Thymus (tissue), 11 donors: ENCODE measurements around the gene PRSS36. TPM values are rescaled to one million over a fixed set of nuclear protein-coding genes. Genes with fewer than 3 reads are reported as not detected.

Experiments
- DNase-seq, 9 donors: peaks; one replicate each; pipeline ENCODE4 v3.0.0-alpha.2; 2013; ENCODE audit warnings: low spot score in 9 of 9, low read depth in 6 of 9, missing footprints in 1 of 9
- H3K27ac ChIP-seq, 2 donors: one replicate each; pipeline ENCODE4 v1.5.1; 2013; ENCODE audit warnings: control low read depth in 1 of 2, low read depth in 1 of 2, low read length in 1 of 2, mild to moderate bottlenecking in 1 of 2, moderate library complexity in 1 of 2
- H3K27me3 ChIP-seq, 2 donors: one replicate each; pipeline ENCODE4 v1.5.1; 2013; ENCODE audit warnings: low read length in 1 of 2; ENCODE audit not compliant: control insufficient read depth in 2 of 2, insufficient read depth in 1 of 2
- H3K36me3 ChIP-seq, 2 donors: one replicate each; pipeline ENCODE4 v1.5.1; 2013; ENCODE audit warnings: low read length in 1 of 2, mild to moderate bottlenecking in 1 of 2, moderate library complexity in 1 of 2; ENCODE audit not compliant: control insufficient read depth in 2 of 2, insufficient read depth in 2 of 2
- H3K4me1 ChIP-seq, 2 donors: one replicate each; pipeline ENCODE4 v1.5.1; 2013; ENCODE audit warnings: low read length in 2 of 2; ENCODE audit not compliant: control insufficient read depth in 2 of 2, insufficient read depth in 2 of 2
- H3K4me3 ChIP-seq, 2 donors: one replicate each; pipeline ENCODE4 v1.5.1; 2013; ENCODE audit warnings: low read length in 2 of 2, control low read depth in 1 of 2, mild to moderate bottlenecking in 1 of 2
- H3K9me3 ChIP-seq, 2 donors: one replicate each; pipeline ENCODE4 v1.5.1; 2013; ENCODE audit warnings: low read length in 1 of 2, mild to moderate bottlenecking in 1 of 2; ENCODE audit not compliant: control insufficient read depth in 2 of 2, insufficient read depth in 1 of 2
- WGBS: extraction: QIAGEN DNeasy Blood & Tissue Kit; methylation state at CpG from one replicate; pipeline ENCODE4 v1.1.7; 2013; 5-methylcytosine and 5-hydroxymethylcytosine counted together
- polyA plus RNA-seq: library from polyadenylated mRNA; stranded (reverse); fragments of 200-250 nt; gene quantifications from one replicate; pipeline ENCODE4 v1.2.3, GENCODE V29; 2013
- total RNA-seq: library from RNA; stranded (reverse); fragments of 120-200 nt; gene quantifications from one replicate; pipeline ENCODE4 v1.2.4, GENCODE V29; 2013
- donor health status: healthy.

PRSS36 gene
- total and polyA plus RNA-seq, 2 donors, result 4.3 to 5.7 TPM

DNA sequence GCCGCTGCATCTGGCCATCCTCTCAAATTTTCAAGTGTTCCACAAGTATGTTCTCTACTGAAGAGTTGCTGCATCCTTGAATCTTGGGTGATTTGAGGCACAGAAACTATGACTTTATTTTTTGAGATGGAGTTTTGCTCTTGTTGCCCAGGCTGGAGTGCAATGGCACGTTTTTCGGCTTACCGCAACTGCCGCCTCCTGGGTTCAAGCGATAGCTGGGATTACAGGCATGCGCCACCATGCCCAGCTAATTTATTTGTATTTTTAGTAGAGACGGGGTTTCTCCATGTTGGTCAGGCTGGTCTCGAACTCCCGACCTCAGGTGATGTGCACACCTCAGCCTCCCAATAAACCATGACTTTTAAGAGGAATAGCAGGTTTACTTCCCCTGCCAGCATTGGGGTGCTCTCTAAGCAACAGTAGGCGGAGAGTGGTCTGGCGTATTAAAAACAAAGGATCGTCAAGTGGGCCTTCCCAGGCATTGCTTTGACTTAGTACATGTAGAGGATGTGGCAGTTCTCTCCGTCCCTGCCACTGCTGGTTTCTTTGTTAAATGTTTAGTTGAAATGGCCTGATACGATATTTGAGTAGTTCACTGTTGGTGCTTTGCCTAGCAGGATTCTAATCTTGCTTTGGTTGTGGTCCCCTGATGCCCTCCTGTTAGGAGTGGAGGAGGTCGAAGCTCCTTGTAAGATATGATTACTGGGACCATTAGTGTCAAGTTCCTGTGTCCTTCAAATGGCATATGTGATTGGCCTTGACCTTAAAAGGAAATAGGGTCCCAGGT, 43.2 kb upstream of the PRSS36 start:
- Histone ChIP-seq H3K9me3 (no peaks in the 10 kb centered on the region), H3K27ac (no peak overlapping the region), H3K4me1 (no peaks in the 10 kb centered on the region), H3K4me3 (no peak overlapping the region), H3K27me3 (no peaks in the 10 kb centered on the region), H3K36me3 (peaks cover 87 to 88% of the 10 kb centered on the region in 2 donors)
- WGBS, result 97% methylated on average over 16 of the region's 16 CpGs
- DNase-seq, result no peak

DNA sequence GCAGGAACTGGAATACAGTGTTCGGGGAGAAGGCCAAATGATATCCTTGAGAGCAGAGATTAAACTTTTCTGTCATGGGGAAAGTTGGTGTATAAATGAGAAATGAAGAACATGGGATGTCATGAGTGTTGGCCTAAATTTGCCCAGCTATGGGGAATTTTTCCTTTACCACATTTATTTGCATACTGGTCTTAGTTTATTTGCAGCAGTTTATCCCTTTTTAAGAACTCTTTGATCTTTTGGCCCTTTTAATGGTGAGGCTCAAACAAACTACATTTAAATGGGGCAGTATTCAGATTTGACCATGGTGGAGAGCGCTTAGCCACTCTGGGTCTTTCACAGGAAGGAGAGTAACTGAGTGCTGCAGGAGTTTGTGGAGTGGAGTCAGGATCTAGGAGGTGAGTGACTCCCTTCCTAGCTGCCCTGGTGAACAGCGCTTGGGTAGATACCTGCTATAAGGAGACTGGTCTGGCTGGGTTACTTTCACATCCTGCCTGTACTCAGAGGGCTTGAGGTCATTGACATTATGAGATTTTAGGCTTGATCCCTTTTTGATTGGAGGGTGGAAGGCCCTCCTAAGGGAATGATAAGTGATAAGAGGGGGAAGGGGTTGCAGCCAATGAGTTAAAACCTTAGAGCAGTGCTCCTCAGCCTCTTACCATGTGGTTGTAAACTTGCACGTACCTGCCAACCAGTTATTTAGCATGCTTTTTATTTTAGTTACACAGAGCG, 42.0 kb upstream of the PRSS36 start:
- H3K36me3 ChIP-seq, result peaks cover 93 to 96% of the 10 kb centered on the region in 2 donors
- H3K27ac ChIP-seq, result no peak overlapping the region
- 96% methylated on average over 5 of the region's 5 CpGs for WGBS
- no peak for DNase-seq
- H3K9me3 ChIP-seq, result no peaks in the 10 kb centered on the region
- no peaks in the 10 kb centered on the region for H3K27me3 ChIP-seq
- H3K4me1 ChIP-seq, result no peaks in the 10 kb centered on the region
- no peak overlapping the region for H3K4me3 ChIP-seq

- Histone ChIP-seq H3K4me3 (no peak overlapping the region), H3K9me3 (no peaks in the 10 kb centered on the region), H3K27ac (no peak overlapping the region), H3K4me1 (peaks cover 3% of the 10 kb centered on the region in 2 donors), H3K36me3 (peaks cover 93 to 100% of the 10 kb centered on the region in 2 donors), H3K27me3 (no peaks in the 10 kb centered on the region)
- 98% methylated on average over 17 of the region's 17 CpGs for WGBS
- DNase-seq, result no peak
These were observed 41.1 kb upstream of the PRSS36 start for GRCh38 chr16:31190818-31191444.

- no peak overlapping the region for H3K27ac ChIP-seq
- peaks cover 94 to 100% of the 10 kb centered on the region in 2 donors for H3K36me3 ChIP-seq
- peaks cover 4 to 10% of the 10 kb centered on the region in 2 donors for H3K4me1 ChIP-seq
- 98% methylated on average over 12 of the region's 12 CpGs for WGBS
- no peak for DNase-seq
- no peak overlapping the region for H3K4me3 ChIP-seq
- H3K27me3 ChIP-seq, result no peaks in the 10 kb centered on the region
- H3K9me3 ChIP-seq, result no peaks in the 10 kb centered on the region
These were observed 40.2 kb upstream of the PRSS36 start for GRCh38 chr16:31190061-31190460.

- no peak for DNase-seq
- WGBS, result 98% methylated on average over 2 of the region's 2 CpGs
- no peaks in the 10 kb centered on the region for H3K27me3 ChIP-seq
- no peak overlapping the region for H3K27ac ChIP-seq
- H3K4me1 ChIP-seq, result peaks cover 4 to 13% of the 10 kb centered on the region in 2 donors
- H3K9me3 ChIP-seq, result no peaks in the 10 kb centered on the region
- H3K36me3 ChIP-seq, result peaks cover 96 to 99% of the 10 kb centered on the region in 2 donors
- no peak overlapping the region for H3K4me3 ChIP-seq
These were observed 39.5 kb upstream of the PRSS36 start for GRCh38 chr16:31189412-31189778.

- H3K9me3 ChIP-seq, result no peaks in the 10 kb centered on the region
- WGBS, result 97% methylated on average over 3 of the region's 3 CpGs
- no peak overlapping the region for H3K27ac ChIP-seq
- H3K36me3 ChIP-seq, result peaks cover 96 to 99% of the 10 kb centered on the region in 2 donors
- no peak overlapping the region for H3K4me3 ChIP-seq
- H3K4me1 ChIP-seq, result peaks cover 7 to 17% of the 10 kb centered on the region in 2 donors
- no peaks in the 10 kb centered on the region for H3K27me3 ChIP-seq
- no peak for DNase-seq
These were observed 38.9 kb upstream of the PRSS36 start for GRCh38 chr16:31188450-31189411.

DNA sequence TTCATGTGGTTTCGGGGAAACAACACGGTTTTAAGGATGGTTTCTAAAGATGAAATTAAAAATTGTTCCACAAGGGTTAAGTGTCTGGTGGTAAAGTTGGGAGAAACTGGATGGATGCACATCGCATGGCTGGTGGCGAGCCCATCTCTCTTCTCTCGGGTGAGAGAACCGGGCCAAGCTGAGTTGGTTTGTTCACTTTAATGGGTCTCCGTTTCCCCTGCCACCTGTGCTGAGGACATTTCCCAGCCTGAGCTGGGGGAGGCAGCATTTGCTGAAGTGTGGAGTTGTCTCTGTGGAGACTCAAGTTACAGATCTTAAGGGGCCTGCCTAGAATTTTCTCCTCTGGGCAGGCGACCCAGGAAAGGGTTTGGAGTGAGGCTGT, 37.9 kb upstream of the PRSS36 start:
- peaks cover 8 to 24% of the 10 kb centered on the region in 2 donors for H3K4me1 ChIP-seq

GRCh38 chr16:31186930-31187807, 37.3 kb upstream of the PRSS36 start:
- Histone ChIP-seq H3K36me3 (peaks cover 96 to 99% of the 10 kb centered on the region in 2 donors), H3K27me3 (no peaks in the 10 kb centered on the region), H3K9me3 (no peaks in the 10 kb centered on the region), H3K27ac (no peak overlapping the region), H3K4me3 (no peak overlapping the region), H3K4me1 (peaks cover 14 to 30% of the 10 kb centered on the region in 2 donors)
- WGBS, result 97% methylated on average over 10 of the region's 10 CpGs
- no peak for DNase-seq

More for the DNA sequence above, 37.9 kb upstream of the PRSS36 start:
- WGBS, result 96% methylated on average over 8 of the region's 8 CpGs
- DNase-seq, result no peak
- no peak overlapping the region for H3K27ac ChIP-seq
- H3K9me3 ChIP-seq, result no peaks in the 10 kb centered on the region
- peaks cover 96 to 99% of the 10 kb centered on the region in 2 donors for H3K36me3 ChIP-seq
- no peaks in the 10 kb centered on the region for H3K27me3 ChIP-seq
- no peak overlapping the region for H3K4me3 ChIP-seq
